ENCODE measurements around the gene SELENOS.

DNA sequence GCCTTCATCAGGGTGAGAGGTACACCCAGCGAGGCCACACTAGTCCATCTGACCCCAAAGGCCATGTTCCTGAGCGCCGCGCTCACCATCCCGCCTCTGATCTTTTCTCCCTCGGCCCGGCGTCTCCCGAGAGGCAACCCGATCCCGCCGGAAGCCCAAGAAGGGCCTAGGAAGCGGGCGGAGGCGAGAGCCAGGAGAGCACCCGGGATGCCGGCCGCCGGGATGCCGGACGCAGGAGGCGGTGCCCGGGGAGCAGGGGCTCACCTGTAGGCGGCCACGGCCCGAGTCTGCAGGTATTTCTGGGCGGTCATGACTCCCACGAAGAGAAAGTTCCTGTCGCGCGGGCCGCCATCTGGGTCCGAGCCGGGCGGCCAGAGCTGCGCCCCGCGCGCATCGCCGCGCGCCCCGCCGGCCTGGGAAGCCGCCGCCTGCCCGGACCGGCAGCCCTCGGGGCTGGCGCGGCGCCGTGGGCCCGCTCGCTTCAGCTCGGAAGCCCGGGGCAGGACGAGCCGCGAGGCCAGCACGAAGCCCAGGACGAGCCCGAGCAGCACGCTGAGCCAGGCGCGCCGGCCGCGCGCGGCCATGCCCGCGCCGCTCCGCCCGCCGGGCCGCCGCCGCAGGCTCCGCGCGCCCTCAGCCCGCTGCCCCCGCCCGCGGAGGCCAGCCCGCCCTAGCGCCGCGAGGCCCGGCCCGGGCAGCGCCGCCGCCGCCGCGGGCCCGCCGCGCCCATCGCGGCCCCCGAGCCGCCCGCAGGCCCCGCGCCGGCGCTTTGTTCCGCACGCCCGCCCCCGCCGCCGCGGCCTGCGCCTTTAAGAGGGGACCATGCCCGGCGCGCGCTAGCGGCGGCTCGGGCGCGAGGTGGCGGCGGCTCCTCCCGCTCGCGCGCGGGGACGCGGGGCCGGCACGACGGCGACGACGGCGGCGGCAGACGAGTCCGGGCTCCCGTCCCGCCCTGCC lies 26.1 kb downstream of the SELENOS start:
- no peak for TF ChIP-seq POLR2A (IDR thresholded peaks at IDR 0.05; ENCODE audit: low read depth, low read length)
- no peak for TF ChIP-seq TAF1 (IDR thresholded peaks at IDR 0.05; ENCODE audit: borderline replicate concordance, low read depth, low read length)
- no peak for TF ChIP-seq POLR2AphosphoS5 (IDR thresholded peaks at IDR 0.05; ENCODE audit: low read depth, low read length)

All from GM12892 (cell line).